Colon (tissue), 2 donors: Measurements from ENCODE around the gene TMEM214.

Experiments
- FAIRE-seq: peaks from 2 replicates; lab custom pipeline; 2012; peaks lifted over from hg19 to GRCh38; lab: Jason Lieb, UNC
- donor health status: control.
- donor health status: control.

Gene TMEM214

GRCh38 chr2:27040282-27040681 is 7.5 kb downstream of the TMEM214 start:
- no peak for FAIRE-seq

DNA sequence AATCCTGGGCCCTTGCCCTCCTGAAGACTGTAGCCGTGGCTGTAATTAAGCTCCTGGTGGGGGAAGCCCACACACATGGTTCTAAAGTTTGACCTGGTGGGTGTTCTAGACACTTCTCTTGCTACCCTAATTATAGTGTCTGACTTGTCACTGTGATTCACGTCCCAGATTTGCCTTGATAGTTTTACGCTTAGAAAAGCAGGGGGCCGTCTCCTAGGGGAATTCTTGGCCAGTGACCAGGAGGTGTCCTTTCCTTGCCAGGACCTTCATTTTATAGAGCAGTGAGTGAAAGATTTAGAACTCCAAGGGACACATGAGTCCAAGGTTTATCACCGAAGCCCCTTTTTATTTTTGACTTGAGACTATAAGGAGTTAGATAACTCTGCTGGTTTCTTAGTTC is 9.0 kb downstream of the TMEM214 start:
- FAIRE-seq, result no peak

GRCh38 chr2:27042159-27042661 is 9.4 kb downstream of the TMEM214 start:
- FAIRE-seq, result no peak

- no peak for FAIRE-seq
Observed at GRCh38 chr2:27042985-27043634, 10.3 kb downstream of the TMEM214 start.

- no peak for FAIRE-seq
Observed at GRCh38 chr2:27049422-27050280, 16.9 kb downstream of the TMEM214 start.

GRCh38 chr2:27050281-27050995 is 17.7 kb downstream of the TMEM214 start:
- no peak for FAIRE-seq

DNA sequence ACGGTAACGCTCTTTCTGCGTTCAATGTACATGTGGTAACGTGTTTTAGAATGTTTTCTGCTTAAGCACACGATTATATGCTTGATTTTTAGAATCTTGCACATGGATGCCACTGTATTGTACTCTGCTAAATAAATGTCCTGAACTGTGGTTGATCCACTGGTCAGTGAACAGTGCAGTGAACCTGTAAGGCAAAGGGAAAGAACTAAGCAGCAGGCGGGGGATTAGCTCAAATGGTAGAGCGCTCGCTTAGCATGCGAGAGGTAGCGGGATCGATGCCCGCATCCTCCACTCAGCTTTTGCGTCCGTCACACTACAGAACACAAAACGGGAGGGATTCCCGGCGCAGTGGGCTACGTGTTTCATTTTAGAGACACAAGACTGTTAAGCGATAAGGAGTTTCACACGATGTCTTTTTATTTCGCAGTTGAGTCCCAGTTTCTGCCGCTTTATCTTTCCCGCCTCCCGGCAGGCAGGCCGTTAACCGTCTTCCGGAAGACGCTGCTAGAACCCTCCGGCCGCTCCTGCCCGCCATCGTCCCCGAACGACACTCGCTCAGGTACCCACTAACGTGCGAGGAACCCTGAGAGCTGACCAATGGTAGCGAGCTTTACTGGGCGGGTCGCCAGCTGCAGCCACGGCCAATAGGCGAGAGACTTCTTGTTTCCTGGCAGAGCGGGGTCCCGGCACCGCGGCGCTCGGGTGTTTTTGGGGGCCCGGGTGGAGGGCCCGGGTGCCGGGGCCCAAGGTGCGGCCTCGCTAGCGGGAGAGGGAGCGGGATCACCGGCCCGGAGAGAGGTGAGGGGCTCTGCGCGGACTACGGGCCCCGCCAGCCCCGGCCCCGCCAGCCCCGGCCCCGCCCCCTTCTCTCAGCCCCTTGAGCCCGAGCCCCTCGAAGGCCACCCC is 18.5 kb downstream of the TMEM214 start, which contains the start of gene AGBL5:
Gene AGBL5, plus strand, starts transcription at position 673 of the 906 bp plus-strand sequence. CDS start 1,291 bp downstream, outside the sequence.
- FAIRE-seq, result no peak

- FAIRE-seq, result no peak
Observed at GRCh38 chr2:27051902-27052645, 19.3 kb downstream of the TMEM214 start.

GRCh38 chr2:27053321-27053720 is 20.6 kb downstream of the TMEM214 start:
- FAIRE-seq, result no peak

GRCh38 chr2:27053776-27054175 is 21.0 kb downstream of the TMEM214 start:
- no peak for FAIRE-seq

DNA sequence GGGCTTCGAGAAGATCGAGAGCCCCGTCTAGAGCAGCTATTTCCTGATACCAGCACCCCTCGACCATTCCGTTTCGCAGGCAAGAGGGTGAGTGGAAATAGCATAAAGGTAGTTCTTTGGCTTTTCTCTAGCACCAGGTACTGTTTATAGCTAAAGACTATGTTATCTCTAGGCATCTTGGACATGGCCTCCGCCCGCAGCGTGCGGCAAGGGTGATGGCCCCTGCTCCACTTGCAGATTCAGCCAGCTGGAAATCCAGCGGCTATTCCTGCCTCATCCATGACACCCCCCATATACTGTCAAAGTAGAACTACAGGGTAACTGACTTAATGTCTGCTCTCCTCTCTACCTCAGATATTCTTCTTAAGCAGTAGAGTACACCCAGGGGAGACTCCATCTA is 22.0 kb downstream of the TMEM214 start:
- FAIRE-seq, result no peak

DNA sequence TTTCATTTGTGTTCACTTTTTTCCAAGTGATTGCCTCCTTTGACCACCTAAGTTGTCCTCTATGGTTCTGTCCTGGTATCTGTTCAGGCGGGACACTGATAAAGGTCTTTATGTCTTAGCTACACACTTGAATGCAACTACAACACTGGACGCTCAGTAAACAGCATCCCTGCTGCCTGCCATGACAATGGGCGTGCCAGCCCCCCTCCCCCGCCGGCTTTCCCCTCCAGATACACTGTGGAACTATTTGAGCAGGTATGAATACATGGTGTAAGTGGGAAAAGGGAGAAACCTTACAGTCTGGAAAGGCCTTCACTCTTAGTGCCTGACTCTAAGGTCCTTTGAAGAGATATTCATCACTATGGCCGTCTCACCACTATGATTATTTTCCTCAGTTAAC is 24.4 kb downstream of the TMEM214 start:
- FAIRE-seq, result no peak

DNA sequence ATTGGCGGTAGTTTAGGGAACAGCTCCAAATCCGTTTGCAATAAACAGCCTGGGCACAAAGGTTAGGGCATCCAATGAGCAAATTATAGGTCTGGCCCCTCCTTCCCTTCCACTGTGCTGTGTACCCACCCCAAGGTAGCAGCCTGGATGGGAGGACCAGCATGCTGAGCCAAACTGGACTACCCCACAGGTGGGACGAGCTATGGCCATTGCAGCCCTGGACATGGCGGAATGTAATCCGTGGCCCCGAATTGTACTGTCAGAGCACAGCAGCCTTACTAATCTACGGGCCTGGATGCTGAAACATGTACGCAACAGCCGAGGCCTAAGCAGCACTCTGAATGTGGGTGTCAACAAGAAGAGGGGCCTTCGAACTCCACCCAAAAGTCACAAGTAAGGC is 25.4 kb downstream of the TMEM214 start:
- FAIRE-seq, result no peak

GRCh38 chr2:27059141-27059820 is 26.5 kb downstream of the TMEM214 start:
- no peak for FAIRE-seq

DNA sequence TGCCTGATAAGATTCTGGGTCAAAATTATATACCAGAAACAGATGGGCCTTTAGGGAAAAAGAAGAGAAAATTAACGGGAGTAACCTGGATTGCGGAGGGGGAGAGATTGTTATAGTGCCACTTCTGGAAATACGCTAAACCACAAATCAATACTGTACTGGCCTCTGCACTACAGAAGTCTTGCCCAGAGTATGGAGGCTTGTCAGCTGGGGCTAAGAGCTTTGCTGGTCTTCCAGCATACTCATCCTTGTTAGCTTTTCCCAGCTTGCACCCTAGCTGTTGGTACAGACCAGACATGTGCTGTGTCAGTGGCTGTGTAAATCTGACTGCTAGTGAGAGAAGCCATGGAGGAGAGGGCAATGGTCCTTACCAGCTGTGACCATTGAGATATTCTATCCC is 27.6 kb downstream of the TMEM214 start:
- no peak for FAIRE-seq

- FAIRE-seq, result no peak
Observed at GRCh38 chr2:27065128-27065527, 32.4 kb downstream of the TMEM214 start.

DNA sequence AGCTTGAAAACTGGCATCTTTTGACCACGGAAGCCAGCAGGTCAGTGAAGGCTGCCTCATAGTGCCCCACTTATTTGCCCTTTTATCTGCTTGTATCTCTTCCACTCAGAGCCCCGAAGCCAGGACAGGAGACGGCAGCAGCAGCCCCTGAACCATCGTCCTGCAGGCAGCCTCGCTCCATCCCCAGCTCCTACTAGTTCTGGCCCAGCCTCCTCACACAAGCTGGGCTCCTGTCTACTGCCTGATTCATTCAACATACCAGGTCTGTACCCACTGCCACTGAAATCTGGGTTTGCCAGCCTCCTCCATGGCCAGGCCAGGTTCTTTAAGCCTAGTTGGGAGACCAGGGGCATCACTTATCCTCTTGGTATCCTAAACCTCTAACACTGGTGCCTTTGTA is 34.6 kb downstream of the TMEM214 start:
- no peak for FAIRE-seq

GRCh38 chr2:27069436-27069835 is 36.7 kb downstream of the TMEM214 start:
- FAIRE-seq, result no peak

DNA sequence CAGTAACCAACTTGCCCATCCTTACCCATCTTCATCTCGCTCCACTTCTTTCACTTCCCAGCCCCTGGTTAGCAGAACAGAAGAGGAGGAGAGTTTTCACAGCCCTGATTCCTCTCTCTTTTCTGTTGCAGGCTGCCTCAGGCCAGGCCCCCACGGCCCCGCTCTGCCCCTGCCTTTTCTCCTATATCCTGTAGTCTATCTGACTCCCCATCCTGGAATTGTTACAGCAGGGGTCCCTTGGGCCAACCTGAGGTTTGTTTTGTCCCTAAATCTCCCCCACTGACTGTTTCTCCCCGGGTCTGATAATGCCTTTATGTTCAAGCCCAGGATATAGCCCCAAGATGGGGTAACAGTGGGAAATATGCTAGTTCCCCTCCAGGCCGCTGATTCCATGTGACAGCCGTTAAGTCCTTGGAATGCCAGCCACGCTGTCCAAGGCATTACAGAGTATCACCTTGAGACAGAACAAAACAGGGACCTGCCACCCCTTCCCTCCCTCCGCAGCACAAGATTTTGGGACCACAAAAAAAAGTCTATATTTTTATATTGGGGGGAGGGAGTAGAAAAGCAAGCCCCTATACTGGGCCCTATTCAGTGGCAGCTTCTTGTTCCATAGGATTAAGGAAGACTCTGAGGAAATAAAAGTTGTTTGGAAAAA is 37.3 kb downstream of the TMEM214 start:
- no peak for FAIRE-seq
